ENCODE results near the gene C16orf89. TPM values are rescaled to one million over a fixed set of nuclear protein-coding genes. Genes with fewer than 3 reads are reported as not detected.

The C16orf89 gene
- total RNA-seq, 2 experiments from 2014 or later: not detected

DNA sequence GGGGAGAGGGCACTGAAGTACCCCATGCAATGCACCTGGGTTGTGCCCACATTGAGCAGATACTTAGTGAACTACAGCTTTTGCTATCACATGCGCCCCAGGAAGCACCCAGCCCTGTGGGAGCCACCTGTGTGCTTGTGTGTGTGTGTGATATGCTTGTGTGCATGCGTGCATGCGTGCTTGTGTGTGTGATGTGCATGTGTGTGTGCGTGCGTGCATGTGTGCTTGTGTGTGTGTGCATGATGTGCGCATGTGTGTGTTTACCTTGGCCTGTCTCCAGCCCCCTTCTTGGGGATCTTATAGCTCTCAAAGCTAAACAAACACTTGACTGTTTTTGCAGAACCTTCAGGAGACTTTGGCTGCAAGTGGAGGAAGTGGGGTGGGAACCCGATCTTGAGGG, 841 bp downstream of the C16orf89 start:
- intact Hi-C loops (cut with DNase I, micrococcal nuclease): no loop called here
- no peak overlapping the region for H3K4me3 ChIP-seq (ENCODE audit: low read length)
- CTCF ChIA-PET: no interaction called here

DNA sequence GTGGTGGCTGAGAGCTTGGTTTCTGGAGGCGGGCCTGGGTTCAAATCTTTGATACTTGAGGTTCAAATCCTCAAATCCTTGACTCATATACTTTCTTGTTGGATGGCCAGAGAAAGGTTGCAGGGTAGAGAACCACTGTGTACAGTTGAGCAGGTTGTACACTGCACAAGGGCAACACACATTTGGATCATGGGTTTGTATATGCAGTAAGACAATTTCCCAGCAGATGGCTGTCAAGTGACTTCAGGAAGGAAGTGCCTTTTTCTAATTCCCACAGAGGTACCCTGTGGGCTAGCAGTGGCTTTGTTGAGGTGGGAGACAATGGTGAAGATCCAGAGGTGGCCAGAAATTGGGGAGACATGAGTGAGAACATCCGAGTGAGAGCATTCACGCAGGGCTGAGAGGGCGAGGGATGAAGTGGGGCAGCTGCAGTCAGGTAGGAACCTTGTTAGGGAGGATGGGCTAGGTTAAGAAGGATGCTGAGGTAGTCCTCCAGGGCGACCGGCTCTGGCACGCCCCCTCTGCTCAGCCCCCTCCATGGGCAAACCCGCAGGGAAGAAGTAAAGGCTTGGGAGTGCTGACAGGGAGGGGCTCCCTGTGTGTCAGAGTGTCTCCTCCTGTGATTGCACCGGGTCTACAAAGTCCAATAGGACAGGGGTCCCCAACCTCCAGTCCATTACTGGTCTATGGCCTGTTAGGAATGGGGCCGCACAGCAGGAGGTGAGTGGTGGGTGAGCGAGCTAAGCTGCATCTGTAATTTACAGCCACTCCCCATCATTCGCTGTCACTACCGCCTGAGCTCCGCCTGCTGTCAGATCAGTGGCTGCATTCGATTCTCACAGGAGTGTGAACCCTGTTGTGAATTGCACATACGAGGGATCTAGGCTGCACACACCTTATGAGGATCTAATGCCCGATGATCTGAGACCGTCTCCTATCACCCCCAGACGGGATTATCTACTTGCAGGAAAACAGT, 2.7 kb downstream of the C16orf89 start:
- no peak for ATAC-seq (ENCODE audit: poor library complexity)
- ChIA-PET CTCF (no interaction called here), POLR2A (no interaction called here)
- Mint-ChIP-seq H3K9me3 (no peaks in the 10 kb centered on the region), H3K36me3 (ENCODE audit: low read depth) (no peaks in the 10 kb centered on the region), H3K4me3 (no peak overlapping the region), H3K27me3 (no peaks in the 10 kb centered on the region), H3K4me1 (ENCODE audit: low read depth) (no peaks in the 10 kb centered on the region), H3K27ac (no peak overlapping the region)
- Histone ChIP-seq H3K36me3 (ENCODE audit: insufficient read depth, low read length) (no peaks in the 10 kb centered on the region), H3K9me3 (ENCODE audit: control insufficient read depth in 1 of 2, insufficient read depth in 1 of 2, low read length in 2 of 2) (no peaks in the 10 kb centered on the region), H3K4me3 (ENCODE audit: low read length) (no peak overlapping the region), H3K27ac (ENCODE audit: low read depth in 1 of 2, low read length in 2 of 2) (no peak overlapping the region), H3K27me3 (ENCODE audit: control insufficient read depth in 1 of 2, insufficient read depth in 2 of 2, low read length in 2 of 2) (no peaks in the 10 kb centered on the region), H3K4me1 (ENCODE audit: insufficient read depth, low read length) (no peaks in the 10 kb centered on the region)
- TF ChIP-seq, protein P1, sequence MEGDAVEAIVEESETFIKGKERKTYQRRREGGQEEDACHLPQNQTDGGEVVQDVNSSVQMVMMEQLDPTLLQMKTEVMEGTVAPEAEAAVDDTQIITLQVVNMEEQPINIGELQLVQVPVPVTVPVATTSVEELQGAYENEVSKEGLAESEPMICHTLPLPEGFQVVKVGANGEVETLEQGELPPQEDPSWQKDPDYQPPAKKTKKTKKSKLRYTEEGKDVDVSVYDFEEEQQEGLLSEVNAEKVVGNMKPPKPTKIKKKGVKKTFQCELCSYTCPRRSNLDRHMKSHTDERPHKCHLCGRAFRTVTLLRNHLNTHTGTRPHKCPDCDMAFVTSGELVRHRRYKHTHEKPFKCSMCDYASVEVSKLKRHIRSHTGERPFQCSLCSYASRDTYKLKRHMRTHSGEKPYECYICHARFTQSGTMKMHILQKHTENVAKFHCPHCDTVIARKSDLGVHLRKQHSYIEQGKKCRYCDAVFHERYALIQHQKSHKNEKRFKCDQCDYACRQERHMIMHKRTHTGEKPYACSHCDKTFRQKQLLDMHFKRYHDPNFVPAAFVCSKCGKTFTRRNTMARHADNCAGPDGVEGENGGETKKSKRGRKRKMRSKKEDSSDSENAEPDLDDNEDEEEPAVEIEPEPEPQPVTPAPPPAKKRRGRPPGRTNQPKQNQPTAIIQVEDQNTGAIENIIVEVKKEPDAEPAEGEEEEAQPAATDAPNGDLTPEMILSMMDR (IDR thresholded peaks at IDR 0.05): no peak
- DNase-seq: no peak
- intact Hi-C loops (cut with DNase I, micrococcal nuclease): no loop called here

More for the DNA sequence above, 841 bp downstream of the C16orf89 start:
- no peaks in the 10 kb centered on the region for H3K4me1 Mint-ChIP-seq (ENCODE audit: low read depth)
- Histone ChIP-seq H3K4me1 (ENCODE audit: insufficient read depth, low read length) (no peaks in the 10 kb centered on the region), H3K27ac (ENCODE audit: low read depth in 1 of 2, low read length in 2 of 2) (no peak overlapping the region), H3K9me3 (ENCODE audit: control insufficient read depth in 1 of 2, insufficient read depth in 1 of 2, low read length in 2 of 2) (no peaks in the 10 kb centered on the region), H3K27me3 (ENCODE audit: control insufficient read depth in 1 of 2, insufficient read depth in 2 of 2, low read length in 2 of 2) (no peaks in the 10 kb centered on the region), H3K36me3 (ENCODE audit: insufficient read depth, low read length) (no peaks in the 10 kb centered on the region)
- TF ChIP-seq, protein P1 (IDR thresholded peaks at IDR 0.05): no peak
- DNase-seq (no peak), ATAC-seq (ENCODE audit: poor library complexity) (no peak)
- no peaks in the 10 kb centered on the region for H3K27me3 Mint-ChIP-seq
- POLR2A ChIA-PET: no interaction called here
- no peaks in the 10 kb centered on the region for H3K9me3 Mint-ChIP-seq
- no peak overlapping the region for H3K27ac Mint-ChIP-seq
- H3K4me3 Mint-ChIP-seq: no peak overlapping the region
- H3K36me3 Mint-ChIP-seq (ENCODE audit: low read depth): no peaks in the 10 kb centered on the region

DNA sequence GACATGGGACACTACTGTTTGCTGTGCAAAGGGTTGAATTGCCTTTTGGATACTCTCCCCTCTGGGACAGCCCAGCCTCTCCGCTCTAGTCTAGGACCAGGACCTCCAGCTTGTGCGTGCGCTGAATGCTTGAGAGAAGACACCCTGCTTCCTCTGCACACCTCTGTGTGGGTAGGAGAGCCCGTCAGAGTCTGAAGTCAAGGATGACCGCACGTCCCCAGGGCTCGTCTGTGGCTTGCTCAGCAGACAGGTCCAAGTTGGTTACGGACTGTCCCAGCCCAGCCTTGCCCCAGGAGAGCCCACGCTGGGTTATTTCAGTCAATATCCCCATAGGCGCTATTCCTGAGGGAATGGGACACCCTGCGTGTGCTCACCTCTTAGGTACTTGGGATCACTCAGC, 3.7 kb downstream of the C16orf89 start:
- Histone ChIP-seq H3K4me1 (ENCODE audit: insufficient read depth, low read length) (no peaks in the 10 kb centered on the region), H3K9me3 (ENCODE audit: control insufficient read depth in 1 of 2, insufficient read depth in 1 of 2, low read length in 2 of 2) (no peaks in the 10 kb centered on the region), H3K36me3 (ENCODE audit: insufficient read depth, low read length) (no peaks in the 10 kb centered on the region), H3K27me3 (ENCODE audit: control insufficient read depth in 1 of 2, insufficient read depth in 2 of 2, low read length in 2 of 2) (no peaks in the 10 kb centered on the region), H3K4me3 (ENCODE audit: low read length) (no peak overlapping the region), H3K27ac (ENCODE audit: low read depth in 1 of 2, low read length in 2 of 2) (no peak overlapping the region)
- intact Hi-C loops (cut with DNase I, micrococcal nuclease): no loop called here
- H3K27ac Mint-ChIP-seq: no peak overlapping the region
- ChIA-PET POLR2A (no interaction called here), CTCF (no interaction called here)
- H3K9me3 Mint-ChIP-seq: no peaks in the 10 kb centered on the region
- no peaks in the 10 kb centered on the region for H3K4me1 Mint-ChIP-seq (ENCODE audit: low read depth)
- H3K27me3 Mint-ChIP-seq: no peaks in the 10 kb centered on the region
- H3K36me3 Mint-ChIP-seq (ENCODE audit: low read depth): no peaks in the 10 kb centered on the region
- no peak for ATAC-seq (ENCODE audit: poor library complexity)
- TF ChIP-seq, protein P1 (IDR thresholded peaks at IDR 0.05): no peak
- DNase-seq: no peak
- H3K4me3 Mint-ChIP-seq: no peak overlapping the region
